Vagina (tissue), 2 donors: ENCODE measurements around the gene VDR.

ENCODE experiments used
- POLR2AphosphoS5 ChIP-seq, 2 donors: sonication (generic); formaldehyde crosslinking; IDR thresholded peaks; one replicate each; pipeline ENCODE4 v1.9.0; 2017; ENCODE audit warnings: antibody characterized with exemption in 2 of 2, mild to moderate bottlenecking in 2 of 2, low read depth in 1 of 2; ENCODE audit not compliant: insufficient read depth in 1 of 2
- TF ChIP-seq, protein P1 (sequence below), 3 experiments: fragments of 450-650 bp in 2 of 3; fragments of 200-600 bp in 1 of 3; sonication (generic) in 1 of 3; IDR thresholded peaks; one replicate each; pipeline ENCODE4 v1.5.1; 2017 to 2019; ENCODE audit warnings: antibody characterized with exemption in 3 of 3, mild to moderate bottlenecking in 2 of 3, moderate library complexity in 2 of 3

DNA sequence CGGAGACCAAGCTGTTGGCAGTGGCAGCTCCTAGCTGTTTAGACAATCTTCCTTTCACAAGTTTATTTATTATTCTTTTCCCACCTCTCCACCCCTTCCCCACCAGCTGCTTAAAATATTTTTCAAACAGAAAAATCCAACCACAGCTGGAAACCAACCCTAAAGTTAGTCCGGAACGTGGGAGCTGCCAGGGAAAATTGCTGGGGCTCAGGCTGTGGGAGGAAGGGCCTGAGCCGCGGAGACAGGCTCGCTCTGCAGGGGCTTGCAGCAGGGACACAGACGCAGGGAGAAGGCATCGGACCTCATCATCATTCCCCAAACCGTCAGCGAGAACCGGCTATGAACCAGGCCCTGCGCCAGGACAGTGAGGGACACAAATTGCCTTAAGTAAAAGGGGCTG is 42.5 kb upstream of the VDR start:
- TF ChIP-seq, protein P1, sequence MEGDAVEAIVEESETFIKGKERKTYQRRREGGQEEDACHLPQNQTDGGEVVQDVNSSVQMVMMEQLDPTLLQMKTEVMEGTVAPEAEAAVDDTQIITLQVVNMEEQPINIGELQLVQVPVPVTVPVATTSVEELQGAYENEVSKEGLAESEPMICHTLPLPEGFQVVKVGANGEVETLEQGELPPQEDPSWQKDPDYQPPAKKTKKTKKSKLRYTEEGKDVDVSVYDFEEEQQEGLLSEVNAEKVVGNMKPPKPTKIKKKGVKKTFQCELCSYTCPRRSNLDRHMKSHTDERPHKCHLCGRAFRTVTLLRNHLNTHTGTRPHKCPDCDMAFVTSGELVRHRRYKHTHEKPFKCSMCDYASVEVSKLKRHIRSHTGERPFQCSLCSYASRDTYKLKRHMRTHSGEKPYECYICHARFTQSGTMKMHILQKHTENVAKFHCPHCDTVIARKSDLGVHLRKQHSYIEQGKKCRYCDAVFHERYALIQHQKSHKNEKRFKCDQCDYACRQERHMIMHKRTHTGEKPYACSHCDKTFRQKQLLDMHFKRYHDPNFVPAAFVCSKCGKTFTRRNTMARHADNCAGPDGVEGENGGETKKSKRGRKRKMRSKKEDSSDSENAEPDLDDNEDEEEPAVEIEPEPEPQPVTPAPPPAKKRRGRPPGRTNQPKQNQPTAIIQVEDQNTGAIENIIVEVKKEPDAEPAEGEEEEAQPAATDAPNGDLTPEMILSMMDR (IDR thresholded peaks at IDR 0.05): no peak
- no peak for TF ChIP-seq POLR2AphosphoS5 (IDR thresholded peaks at IDR 0.05; ENCODE audit: insufficient read depth in 1 of 2, low read depth in 1 of 2)
